Activated T-helper 1 cell treated with anti-CD3 and anti-CD28 coated beads, Interleukin-2, amount 50 U/mL, for 16 hours (primary cell): ENCODE results near the gene ITIH3.

Source experiments
- DNase-seq, 2 donors: peaks; one replicate each; pipeline ENCODE4 v3.0.0-alpha.2; 2020; ENCODE audit warnings: low read depth in 1 of 2, low spot score in 1 of 2

The ITIH3 gene

DNA sequence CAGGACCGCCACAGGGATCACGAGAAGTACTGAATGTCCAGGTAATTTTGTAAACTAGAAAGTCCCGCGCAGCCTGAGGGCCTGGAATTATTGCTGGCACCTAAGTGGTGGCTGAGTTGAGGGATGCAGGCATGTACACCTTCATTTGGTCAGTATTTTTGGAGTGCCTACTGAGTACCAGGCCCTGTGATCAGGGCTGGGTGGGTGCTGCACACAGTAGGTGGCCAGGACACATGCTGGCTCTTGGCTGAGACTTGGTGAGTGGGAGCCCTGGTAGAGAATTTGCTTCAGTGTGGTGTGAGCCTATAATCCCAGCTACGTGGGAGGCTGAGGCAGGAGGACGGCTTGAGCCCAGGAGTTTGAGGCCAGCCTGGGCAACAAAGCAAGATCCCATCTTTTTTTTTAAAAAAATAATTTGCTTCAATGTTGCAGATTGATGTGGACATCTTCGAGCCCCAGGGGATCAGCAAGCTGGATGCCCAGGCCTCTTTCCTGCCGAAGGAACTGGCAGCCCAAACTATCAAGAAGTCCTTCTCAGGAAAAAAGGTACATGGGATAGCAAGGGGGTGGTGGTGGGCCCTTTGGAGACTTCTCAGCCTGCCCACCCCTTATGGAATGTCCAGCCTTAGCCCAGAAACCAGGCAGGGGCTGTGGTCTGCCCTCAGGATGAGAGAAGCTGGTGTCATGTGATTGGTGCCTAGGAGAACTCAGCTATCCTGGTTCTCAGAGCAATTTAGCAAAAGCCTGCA is 14.6 kb upstream of the ITIH3 start:
- no peak for DNase-seq

DNA sequence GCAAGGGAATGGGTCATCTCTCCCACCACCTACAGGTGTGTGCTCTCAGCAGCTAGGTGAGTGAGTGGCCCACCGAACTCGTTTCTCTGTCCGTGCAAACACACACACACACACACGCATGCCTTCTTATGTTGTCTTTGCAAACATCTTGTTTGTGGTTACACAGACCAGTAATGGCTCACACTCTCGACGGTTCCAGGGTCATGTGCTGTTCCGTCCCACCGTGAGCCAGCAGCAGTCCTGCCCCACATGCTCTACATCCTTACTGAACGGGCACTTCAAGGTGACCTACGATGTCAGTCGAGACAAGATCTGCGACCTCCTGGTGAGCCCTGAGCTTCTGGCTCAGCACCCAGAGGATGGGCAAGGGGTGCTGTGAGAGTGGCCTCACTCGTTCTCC is 12.9 kb upstream of the ITIH3 start:
- DNase-seq = no peak

DNA sequence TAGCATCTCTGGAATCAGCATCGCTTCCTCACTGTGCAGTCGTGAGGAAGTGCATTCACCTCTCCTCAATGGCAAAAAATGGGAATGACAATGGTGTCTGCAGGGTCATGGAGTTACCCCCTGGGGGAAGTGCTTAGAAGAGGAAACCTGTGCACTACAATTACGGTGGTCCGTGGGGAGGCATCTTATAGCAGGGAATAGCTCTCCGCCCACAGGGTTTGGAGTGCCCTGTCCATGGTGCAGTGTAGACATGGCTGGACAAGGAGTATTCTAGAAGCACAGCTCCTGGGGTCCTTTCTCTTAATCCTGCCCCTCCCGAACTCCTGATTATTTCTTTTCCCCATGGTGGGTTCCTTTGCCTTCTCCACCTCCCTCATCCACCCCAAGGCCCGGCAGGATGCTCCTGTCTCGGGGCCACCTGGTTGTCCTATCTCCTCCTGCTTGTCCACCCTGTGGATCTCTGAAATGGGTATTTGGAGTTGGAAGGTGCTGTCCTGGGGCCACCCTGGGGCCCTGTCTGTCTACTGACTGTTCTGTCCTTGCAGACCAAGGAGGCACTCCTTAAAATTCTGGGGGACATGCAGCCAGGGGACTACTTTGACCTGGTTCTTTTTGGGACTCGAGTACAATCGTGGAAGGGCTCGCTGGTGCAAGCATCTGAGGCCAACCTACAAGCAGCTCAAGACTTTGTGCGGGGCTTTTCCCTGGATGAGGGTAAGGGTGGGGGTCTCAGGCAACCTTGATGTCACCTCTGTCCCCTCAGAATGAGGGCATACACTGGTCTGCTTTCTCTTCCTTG is 12.0 kb upstream of the ITIH3 start:
- DNase-seq = no peak

DNA sequence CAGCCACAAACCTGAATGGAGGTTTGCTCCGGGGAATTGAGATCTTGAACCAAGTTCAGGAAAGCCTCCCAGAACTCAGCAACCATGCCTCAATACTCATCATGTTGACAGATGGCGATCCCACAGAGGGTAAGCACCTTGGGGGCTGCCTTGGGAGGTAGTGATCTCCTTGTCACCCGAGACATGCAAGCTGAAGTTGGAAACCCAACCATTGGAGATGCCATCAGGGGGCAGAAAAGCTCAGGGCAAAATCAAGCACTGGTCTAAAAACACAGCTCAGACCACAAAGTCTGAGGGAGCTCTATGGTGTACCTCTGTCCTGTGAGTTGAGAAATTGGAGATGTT is 11.4 kb upstream of the ITIH3 start:
- no peak for DNase-seq

DNA sequence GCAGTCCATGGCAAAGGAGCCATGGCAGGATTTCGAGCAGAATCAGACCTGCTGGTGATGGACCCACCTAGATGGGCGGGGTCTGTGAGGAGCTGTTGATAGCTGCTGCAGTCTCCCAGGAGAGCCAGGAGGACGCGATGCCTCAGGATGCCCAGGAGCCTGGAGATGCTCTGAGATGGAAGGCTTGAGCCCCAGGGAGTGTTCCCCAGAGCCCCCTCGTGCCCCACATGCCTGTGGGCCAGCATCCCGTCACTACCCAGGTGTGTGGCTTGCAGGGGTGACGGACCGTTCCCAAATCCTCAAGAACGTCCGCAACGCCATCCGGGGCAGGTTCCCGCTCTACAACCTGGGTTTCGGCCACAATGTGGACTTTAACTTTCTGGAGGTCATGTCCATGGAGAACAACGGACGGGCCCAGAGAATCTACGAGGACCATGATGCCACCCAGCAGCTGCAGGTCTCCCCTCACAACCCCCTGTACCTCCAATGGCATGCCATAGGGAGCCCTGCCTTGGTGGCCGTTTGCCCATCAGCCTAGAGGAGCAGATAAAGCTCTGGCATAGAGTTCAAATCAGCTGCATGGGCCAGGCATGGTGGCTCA is 10.5 kb upstream of the ITIH3 start:
- no peak for DNase-seq

DNA sequence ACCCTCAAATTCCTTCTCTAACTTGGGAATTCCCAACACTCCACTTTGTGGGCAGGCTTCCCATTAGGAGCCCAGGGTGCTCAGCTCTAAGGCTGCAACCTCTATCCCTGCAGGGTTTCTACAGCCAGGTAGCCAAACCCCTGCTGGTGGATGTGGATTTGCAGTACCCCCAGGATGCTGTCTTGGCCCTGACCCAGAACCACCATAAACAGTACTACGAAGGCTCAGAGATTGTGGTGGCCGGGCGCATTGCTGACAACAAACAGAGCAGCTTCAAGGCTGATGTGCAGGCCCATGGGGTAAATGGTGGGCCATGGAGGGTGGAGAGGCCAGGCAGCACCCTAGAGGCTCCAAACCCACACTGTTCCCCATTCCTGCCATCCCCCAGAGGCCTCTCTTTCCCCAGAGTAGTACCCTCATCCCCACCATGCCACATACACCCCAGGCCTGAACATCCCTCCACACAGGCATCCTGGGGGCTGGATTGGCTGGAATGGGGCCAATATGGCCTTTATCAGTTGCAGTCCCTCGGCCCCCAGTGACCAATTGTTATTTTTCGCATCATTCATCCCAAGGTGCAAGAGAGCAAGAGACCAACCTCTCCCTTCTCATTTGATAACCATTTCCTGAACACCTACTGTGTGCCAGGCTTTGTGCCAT is 9.5 kb upstream of the ITIH3 start:
- no peak for DNase-seq

DNA sequence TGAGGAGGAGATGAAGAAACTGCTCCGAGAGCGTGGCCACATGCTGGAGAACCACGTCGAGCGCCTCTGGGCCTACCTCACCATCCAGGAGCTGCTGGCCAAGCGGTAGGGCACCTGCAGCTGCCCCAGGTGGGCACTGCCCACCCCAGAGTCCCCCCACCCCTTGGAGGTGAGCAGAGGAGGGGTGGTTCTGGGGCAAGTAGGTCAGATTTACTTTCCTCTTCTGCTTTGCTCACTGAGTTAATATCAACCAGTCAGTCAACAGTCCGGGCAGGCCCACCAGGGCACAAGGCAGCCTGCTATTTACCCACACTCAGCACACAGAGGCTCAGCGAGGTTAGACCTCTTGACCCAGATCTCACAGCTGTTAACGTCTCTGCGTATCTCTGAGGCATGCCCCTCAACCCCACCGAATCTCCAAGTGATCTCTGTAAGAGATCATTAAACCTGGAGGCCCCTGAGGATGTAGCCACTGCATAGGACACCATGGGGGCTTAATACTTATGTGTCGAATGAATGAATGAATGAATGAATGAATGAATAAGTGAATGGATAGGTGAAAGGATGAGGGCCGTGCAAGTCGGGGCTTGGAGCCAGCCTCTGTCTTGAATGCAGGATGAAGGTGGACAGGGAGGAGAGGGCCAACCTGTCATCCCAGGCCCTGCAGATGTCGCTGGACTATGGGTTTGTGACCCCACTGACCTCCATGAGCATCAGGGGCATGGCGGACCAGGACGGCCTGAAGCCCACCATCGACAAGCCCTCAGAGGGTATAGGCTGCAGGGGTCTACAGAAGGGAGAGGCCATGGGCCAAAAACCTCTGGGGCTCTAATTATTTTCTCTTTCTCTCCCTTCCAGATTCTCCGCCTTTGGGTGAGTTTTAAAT is 8.0 kb upstream of the ITIH3 start:
- no peak for DNase-seq

DNA sequence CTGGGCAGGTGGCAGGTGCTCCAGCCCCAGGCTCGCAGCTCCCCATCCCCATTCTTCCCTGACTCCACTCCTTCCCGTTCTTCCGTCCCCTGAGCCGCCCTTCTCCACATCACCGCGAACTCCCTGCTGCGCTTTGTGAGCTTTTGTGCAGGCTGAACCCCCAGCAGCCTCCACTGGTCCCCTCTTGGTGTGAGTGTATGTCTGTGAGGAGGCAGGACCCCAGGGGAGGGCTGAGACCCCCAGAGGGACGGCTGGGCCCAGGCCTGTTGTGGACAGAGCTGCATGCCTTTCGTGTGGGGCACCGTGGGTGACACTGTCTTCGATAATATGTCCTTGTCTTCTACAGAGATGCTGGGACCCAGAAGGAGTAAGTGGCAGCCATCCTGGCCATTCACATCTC is 7.3 kb upstream of the ITIH3 start:
- no peak for DNase-seq

DNA sequence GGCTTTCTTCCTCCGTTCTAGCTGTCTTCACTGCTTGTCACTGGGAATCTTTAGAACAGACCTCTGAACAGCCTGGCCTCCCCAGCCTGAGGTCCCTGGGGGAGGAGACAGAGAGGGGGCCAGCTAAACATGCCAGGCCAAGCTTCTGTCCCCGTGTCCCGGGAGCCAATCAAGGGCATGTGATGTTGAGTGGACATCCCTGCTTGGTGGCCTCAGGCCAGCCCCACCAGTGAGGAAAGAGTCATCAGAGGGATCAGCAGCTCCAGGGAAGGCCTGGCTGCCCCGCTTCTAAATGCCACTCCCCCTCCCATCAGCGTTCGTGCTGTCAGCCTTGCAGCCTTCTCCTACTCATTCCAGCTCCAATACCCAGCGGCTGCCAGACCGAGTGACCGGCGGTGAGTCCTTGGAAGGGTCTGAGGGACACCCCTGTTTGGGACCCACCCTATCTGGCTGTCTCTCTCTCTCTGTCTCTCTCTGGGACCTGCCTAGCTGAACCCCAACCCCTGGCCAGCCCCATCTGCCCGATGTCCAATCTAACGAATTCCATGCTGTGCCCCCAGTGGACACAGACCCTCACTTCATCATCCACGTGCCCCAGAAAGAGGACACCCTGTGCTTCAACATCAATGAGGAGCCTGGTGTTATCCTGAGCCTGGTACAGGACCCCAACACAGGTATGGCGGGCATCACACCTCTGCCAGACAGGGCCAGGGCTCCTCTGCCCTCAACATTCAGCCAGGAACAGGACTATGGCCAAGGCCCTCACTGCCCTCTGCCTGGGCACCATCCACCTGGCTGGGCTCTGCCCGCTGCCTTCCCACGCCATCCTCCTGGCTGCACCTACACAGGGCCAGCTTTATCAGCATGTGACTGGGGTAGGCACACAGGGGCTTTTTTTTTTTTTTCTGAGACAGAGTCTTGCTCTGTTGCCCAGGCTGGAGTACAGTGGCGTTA is 6.6 kb upstream of the ITIH3 start:
- DNase-seq = no peak

DNA sequence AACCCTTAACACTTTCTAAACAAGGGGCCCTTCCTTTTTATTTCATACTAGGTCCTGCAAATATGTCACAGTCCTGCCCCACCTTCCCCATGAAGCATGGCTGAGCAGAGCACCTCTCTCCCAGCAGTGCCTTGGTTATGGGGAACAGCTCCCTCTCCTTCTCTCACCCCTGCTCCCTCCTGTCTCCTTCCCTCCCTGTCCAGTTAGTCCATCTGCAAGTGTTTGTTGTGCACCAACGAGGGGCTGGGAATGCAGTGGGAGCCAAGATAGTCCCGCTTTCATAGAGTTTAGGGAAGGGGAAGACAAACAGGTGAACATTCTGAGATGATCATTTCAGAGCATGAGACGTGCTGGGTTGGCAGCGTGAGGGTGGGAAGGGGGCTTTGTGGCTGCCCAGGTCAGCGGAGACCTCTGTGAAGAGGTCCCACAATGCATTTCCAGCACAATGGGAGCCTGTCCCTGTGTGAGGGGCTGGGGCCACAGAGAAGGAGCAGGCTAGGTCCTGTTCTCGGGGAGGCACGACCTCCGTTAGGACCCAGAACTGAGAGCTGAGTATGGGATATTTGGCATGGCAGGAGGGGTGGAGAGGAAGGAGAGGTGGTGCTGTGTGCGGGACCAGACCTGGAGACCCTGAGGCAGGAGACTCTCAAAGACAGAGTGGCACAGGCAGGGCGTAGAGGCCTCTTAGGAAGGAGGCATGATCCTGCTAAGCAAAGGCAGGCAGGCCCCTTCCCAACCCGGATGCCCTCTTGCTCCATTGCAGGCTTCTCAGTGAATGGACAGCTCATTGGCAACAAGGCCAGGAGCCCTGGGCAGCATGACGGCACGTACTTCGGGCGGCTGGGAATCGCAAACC is 5.5 kb upstream of the ITIH3 start:
- no peak for DNase-seq

DNA sequence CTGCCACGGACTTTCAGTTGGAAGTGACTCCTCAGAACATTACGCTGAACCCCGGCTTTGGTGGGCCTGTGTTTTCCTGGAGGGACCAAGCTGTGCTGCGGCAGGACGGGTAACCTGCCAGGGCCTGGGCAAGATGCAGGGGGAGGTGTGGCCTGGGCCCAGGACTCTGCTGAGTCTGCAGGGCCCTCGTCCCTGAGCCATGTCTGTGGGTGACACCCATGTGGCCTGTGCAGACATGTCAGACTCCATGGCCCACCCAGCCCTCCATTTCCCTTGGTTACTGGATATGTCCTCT is 4.9 kb upstream of the ITIH3 start:
- no peak for DNase-seq

DNA sequence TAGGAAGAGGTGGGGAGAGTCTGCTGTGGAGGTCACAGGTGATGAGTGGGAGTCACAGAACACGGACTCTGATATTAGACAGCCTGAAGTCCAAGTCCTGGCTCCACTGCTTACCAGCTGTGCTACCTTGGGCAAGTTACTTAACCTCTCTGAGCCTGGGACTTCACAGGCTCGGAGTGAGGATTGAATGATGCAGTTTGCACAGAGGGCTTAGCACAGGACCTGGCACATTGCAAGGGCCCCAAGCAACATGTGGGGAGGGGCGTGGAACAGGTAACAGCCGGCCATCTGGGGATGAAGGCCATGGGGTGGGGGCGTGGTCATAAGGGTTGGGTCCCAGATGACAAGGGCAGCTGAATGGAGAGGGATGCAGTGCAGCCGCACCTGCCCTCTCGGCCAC is 4.3 kb upstream of the ITIH3 start:
- DNase-seq = no peak

DNA sequence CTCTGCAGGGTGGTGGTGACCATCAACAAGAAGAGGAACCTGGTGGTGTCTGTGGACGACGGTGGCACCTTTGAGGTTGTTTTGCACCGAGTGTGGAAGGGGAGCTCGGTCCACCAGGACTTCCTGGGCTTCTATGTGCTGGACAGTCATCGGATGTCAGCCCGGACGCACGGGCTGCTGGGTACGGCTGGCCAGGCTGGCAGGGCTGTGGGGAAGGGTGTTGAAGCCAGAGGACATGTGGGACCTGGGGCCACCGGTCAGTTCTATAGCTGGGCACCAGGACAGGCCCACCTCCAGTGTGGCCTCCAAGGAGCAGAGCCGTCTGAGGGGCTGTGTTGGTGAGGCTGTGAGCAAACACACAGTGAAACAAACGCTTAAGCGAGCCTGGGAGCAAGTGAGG is 3.9 kb upstream of the ITIH3 start:
- DNase-seq = no peak

DNA sequence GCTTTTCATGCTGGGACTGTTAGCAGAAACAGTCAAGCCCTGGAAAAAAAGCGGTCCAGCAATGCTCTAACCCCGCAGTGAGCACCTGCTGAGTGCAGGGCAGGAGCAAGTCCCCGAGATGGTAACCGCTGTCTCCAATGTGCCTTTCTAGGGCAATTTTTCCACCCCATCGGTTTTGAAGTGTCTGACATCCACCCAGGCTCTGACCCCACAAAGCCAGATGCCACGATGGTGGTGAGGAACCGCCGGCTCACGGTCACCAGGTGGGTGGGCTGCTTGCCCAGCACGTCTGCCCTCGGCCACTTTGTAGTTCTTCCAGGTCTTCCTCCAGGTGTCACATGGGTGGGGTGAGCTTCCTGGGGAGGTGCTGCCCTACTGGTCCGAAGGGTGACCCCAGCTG is 3.2 kb upstream of the ITIH3 start:
- DNase-seq = no peak

DNA sequence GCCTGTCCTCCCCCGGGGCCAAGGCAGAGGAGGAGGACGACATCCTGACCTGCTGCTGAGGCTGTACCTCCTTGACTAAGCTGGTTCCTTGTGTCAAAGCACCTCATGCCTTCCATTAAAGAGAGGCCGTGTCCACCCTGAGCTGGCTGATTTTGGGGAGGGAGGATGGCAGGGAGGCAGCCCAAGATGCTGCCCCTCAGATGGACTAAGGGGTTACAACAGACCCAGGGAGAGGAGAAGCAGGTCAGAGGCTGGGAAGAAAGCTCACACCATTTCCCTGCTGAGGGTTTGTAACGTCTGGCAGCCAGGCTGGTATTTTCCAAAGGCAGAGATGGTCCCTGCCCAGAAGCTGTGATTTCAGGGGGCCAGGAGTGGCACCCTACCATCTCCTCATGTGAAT is 2.7 kb upstream of the ITIH3 start:
- no peak for DNase-seq

DNA sequence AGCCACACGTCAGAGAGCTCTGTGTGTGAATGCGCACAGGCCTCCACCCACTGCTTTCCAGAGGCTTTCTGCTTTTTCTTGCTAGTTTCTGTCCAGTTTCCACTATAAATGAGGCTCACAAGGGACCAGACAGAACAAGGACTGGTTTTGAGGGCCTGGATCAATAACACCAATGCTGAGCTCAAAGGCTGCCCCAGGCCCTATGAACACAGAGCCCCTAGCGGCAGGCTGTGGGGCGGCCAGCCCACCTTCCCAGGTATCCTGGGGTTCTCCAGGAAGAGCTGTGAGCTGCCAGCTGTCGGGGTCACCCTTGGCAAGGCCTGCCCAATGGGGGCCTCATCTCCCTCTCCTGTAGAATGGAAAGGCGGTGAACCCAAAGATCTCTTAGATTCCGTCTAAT is 2.2 kb upstream of the ITIH3 start:
- no peak for DNase-seq

DNA sequence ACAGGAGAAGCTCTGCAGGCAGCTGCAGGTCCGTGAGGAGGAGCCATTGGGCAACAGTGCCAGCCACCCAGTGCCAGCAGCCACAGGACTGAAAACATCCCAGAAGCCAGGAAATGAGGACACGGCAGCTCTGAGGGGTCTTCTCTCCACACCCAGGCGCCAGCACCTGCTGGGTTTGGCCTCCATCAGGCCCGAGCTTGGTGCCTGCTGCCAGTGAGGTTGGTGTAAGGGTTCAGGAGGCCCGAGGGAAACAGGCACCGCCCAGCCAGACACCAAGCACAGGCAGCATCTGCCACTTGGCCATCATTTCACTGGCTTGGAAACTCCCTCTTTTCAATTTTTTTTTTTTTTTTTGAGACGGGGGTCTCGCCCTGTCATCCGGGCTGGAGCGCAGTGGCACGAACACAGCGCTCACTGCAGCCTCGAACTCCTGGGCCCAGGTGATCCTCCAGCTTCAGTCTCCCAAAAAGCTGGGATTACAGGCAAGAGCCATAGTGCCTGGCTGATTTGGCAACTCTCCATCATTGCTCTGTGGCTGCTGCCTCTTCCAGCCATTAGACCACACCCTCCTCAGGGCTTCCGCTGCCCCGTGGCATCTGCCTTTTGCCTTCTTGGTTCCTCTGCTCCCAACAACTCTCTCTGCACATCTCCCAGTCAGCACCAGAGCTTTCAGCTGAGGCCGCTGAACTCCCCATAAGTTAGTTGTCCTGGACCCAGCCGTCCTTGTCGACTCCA is 1.5 kb upstream of the ITIH3 start:
- DNase-seq = no peak
